Measurements from ENCODE around the gene JMJD1C. TPM values are rescaled to one million over a fixed set of nuclear protein-coding genes. Genes with fewer than 3 reads are reported as not detected.

JMJD1C gene
- total and polyA plus RNA-seq, 10 of the 15 experiments (the other 5 are each of a cell fraction or from before 2014, with no cell fraction given), result 31.2 to 83.3 (median 49.5) TPM

- no peak for TF ChIP-seq EP300 (IDR thresholded peaks at IDR 0.05; ENCODE audit: borderline replicate concordance in 1 of 2, control insufficient read depth in 1 of 2, low read depth in 2 of 2, low read length in 2 of 2)
- no peak for TF ChIP-seq JUND (IDR thresholded peaks at IDR 0.05; ENCODE audit: low read depth, low read length)
- no peak for TF ChIP-seq MYB (IDR thresholded peaks at IDR 0.05; ENCODE audit: borderline replicate concordance, low read depth, low read length)
Measured at GRCh38 chr10:63427013-63427412, 38.8 kb downstream of the JMJD1C start (continued).

- H3K36me3 ChIP-seq (ENCODE audit: control insufficient read depth in 2 of 2, insufficient read depth in 2 of 2, low read length in 1 of 2), result no peaks in the 10 kb centered on the region
- H4K20me1 ChIP-seq (ENCODE audit: control insufficient read depth, insufficient read depth), result no peaks in the 10 kb centered on the region
- ChIA-PET CTCF (interaction anchor here (0.7 kb wide), 1 partner anchor 267 kb away, joined by 3 read pairs; no protein-coding TSS in a partner anchor), RAD21 (ENCODE audit: unreplicated experiment) (no interaction called here), POLR2A (no interaction called here), SMC1A (ENCODE audit: uncharacterized antibody, unreplicated experiment) (interaction anchor here (1.1 to 1.2 kb wide), 2 partner anchors 9 to 139 kb away, joined by 3 to 4 read pairs; no protein-coding TSS in a partner anchor)
- BruUV-seq (replicated peaks), result no TSS peak
- no peak overlapping the region for H3K4me2 ChIP-seq (ENCODE audit: control insufficient read depth, insufficient read depth)
- peaks cover 18% of the 10 kb centered on the region for H3K79me2 ChIP-seq (ENCODE audit: control insufficient read depth, insufficient read depth, low read length)
- no peaks in the 10 kb centered on the region for H3K27me3 ChIP-seq (replicated peaks in 1 of 2; ENCODE audit: control insufficient read depth in 2 of 2, insufficient read depth in 2 of 2, low read length in 1 of 2)
- in situ Hi-C loops (cut with MboI) (no loop called here), intact Hi-C loops (cut with micrococcal nuclease; ENCODE audit: unreplicated experiment) (no loop called here)
- H3K4me1 ChIP-seq (ENCODE audit: control insufficient read depth, insufficient read depth, low read length), result peaks cover 14% of the 10 kb centered on the region
- DNase-seq (ENCODE audit: low read depth, low spot score) (no peak), FAIRE-seq (no peak), ATAC-seq (no peak)
- 97% methylated on average over 5 of the region's 5 CpGs for WGBS (ENCODE audit: insufficient coverage, insufficient replicate concordance, low lambda C conversion rate, missing lambda C conversion rate)
- no peak overlapping the region for H3K9ac ChIP-seq (ENCODE audit: control insufficient read depth, insufficient read depth, low read length)
- H2AFZ ChIP-seq (ENCODE audit: control insufficient read depth, low read depth, low read length), result no peak overlapping the region
- H3K4me3 ChIP-seq, result no peak overlapping the region
- no peak overlapping the region for H3K27ac ChIP-seq (ENCODE audit: control insufficient read depth, insufficient read depth)
- TF ChIP-seq CEBPZ (IDR thresholded peaks at IDR 0.05; ENCODE audit: low read depth, low read length) (no peak), RFX5 (IDR thresholded peaks at IDR 0.05; ENCODE audit: low read depth, low read length) (no peak), ELK1 (IDR thresholded peaks at IDR 0.05; ENCODE audit: low read depth, low read length) (no peak), BCLAF1 (IDR thresholded peaks at IDR 0.05) (no peak)
- H3K9me3 ChIP-seq (replicated peaks; ENCODE audit: control insufficient read depth, insufficient read depth, low read length), result peaks cover 2% of the 10 kb centered on the region; the same call in 2 of the 3 replicates
Measured at GRCh38 chr10:63425512-63425911, 40.3 kb downstream of the JMJD1C start.

All from GM12878 (cell line).